Stimulated activated CD4-positive, alpha-beta T cell treated with anti-CD3 and anti-CD28 coated beads, TNF-alpha, amount 100 ng/mL, for 4 hours (primary cell): ENCODE measurements around the gene CISH.
A peak's percentile ranks its signal among the peaks of the same experiment; 100 is the strongest.

ENCODE experiments used
- DNase-seq, 3 experiments: peaks; one replicate each; pipeline ENCODE4 v3.0.0-alpha.2; 2020; ENCODE audit warnings: low read depth in 3 of 3

The CISH gene

GRCh38 chr3:50599115-50599715, 12.4 kb downstream of the CISH start:
- no peak for DNase-seq

- DNase-seq: no peak
Measured at GRCh38 chr3:50594253-50594785, 17.3 kb downstream of the CISH start.

GRCh38 chr3:50592568-50592967, 19.0 kb downstream of the CISH start:
- DNase-seq: no peak

- DNase-seq: no peak
Measured at GRCh38 chr3:50591196-50591741, 20.3 kb downstream of the CISH start.

GRCh38 chr3:50588759-50589433, 22.7 kb downstream of the CISH start:
- DNase-seq: no peak

GRCh38 chr3:50587806-50588758, 23.5 kb downstream of the CISH start:
- peak in 1 of 3 experiments; percentile 61 for DNase-seq

- DNase-seq: no peak
Measured at GRCh38 chr3:50587373-50587772, 24.2 kb downstream of the CISH start.

GRCh38 chr3:50586763-50587070, 24.9 kb downstream of the CISH start:
- no peak for DNase-seq

- DNase-seq: no peak
Measured at GRCh38 chr3:50585919-50586762, 25.4 kb downstream of the CISH start.

- no peak for DNase-seq
Measured at GRCh38 chr3:50584391-50584790, 27.2 kb downstream of the CISH start.

GRCh38 chr3:50583897-50584296, 27.7 kb downstream of the CISH start:
- DNase-seq: no peak

- DNase-seq: no peak
Measured at GRCh38 chr3:50582083-50582482, 29.5 kb downstream of the CISH start.

- no peak for DNase-seq
Measured at GRCh38 chr3:50581459-50581842, 30.1 kb downstream of the CISH start.

- DNase-seq: no peak
Measured at GRCh38 chr3:50580683-50581458, 30.7 kb downstream of the CISH start.

GRCh38 chr3:50577348-50577747, 34.2 kb downstream of the CISH start:
- DNase-seq: no peak

GRCh38 chr3:50575372-50575771, 36.2 kb downstream of the CISH start:
- DNase-seq: no peak

GRCh38 chr3:50574444-50574831, 37.1 kb downstream of the CISH start:
- no peak for DNase-seq

GRCh38 chr3:50573566-50574443, 37.8 kb downstream of the CISH start:
- DNase-seq: peak; percentile 51 to 72 (median 57)

GRCh38 chr3:50572801-50573371, 38.7 kb downstream of the CISH start:
- no peak for DNase-seq
